ENCODE measurements around the gene ACACA.

Gene ACACA

GRCh38 chr17:37124821-37125173 lies 281.8 kb downstream of the ACACA start:
- no peaks in the 10 kb centered on the region for H3F3A ChIP-seq (ENCODE audit: control insufficient read depth, insufficient read depth)
- H4K20me1 ChIP-seq (ENCODE audit: control insufficient read depth, insufficient read depth, low read depth, low read length) = no peaks in the 10 kb centered on the region
- H3K4me1 ChIP-seq (ENCODE audit: control insufficient read depth, low read length) = no peaks in the 10 kb centered on the region
- H3K36me3 ChIP-seq (ENCODE audit: control insufficient read depth, low read length) = peaks cover 93% of the 10 kb centered on the region
- no peak overlapping the region for H3K27ac ChIP-seq (ENCODE audit: low read depth, low read length)
- no peak overlapping the region for H3K4me2 ChIP-seq (ENCODE audit: low read length)
- H3K9me2 ChIP-seq (replicated peaks; ENCODE audit: control insufficient read depth, low read length) = no peaks in the 10 kb centered on the region
- H3K27me3 ChIP-seq (ENCODE audit: control insufficient read depth, low read length) = no peaks in the 10 kb centered on the region
- H3K79me2 ChIP-seq (ENCODE audit: control insufficient read depth, low read length) = no peaks in the 10 kb centered on the region
- H3K4me3 ChIP-seq (ENCODE audit: low read length) = no peak overlapping the region
- no peaks in the 10 kb centered on the region for H3K9me3 ChIP-seq (ENCODE audit: control insufficient read depth, insufficient read depth, low read length)
- TF ChIP-seq EZH2phosphoT487 (IDR thresholded peaks at IDR 0.05; ENCODE audit: borderline replicate concordance, low read length) = no peak
- TF ChIP-seq, protein P1, sequence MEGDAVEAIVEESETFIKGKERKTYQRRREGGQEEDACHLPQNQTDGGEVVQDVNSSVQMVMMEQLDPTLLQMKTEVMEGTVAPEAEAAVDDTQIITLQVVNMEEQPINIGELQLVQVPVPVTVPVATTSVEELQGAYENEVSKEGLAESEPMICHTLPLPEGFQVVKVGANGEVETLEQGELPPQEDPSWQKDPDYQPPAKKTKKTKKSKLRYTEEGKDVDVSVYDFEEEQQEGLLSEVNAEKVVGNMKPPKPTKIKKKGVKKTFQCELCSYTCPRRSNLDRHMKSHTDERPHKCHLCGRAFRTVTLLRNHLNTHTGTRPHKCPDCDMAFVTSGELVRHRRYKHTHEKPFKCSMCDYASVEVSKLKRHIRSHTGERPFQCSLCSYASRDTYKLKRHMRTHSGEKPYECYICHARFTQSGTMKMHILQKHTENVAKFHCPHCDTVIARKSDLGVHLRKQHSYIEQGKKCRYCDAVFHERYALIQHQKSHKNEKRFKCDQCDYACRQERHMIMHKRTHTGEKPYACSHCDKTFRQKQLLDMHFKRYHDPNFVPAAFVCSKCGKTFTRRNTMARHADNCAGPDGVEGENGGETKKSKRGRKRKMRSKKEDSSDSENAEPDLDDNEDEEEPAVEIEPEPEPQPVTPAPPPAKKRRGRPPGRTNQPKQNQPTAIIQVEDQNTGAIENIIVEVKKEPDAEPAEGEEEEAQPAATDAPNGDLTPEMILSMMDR (IDR thresholded peaks at IDR 0.05; ENCODE audit: low read depth, low read length, poor library complexity, severe bottlenecking) = no peak

GRCh38 chr17:37123941-37124820 lies 282.5 kb downstream of the ACACA start:
- H3K4me1 ChIP-seq (ENCODE audit: control insufficient read depth, low read length) = no peaks in the 10 kb centered on the region
- H3K27me3 ChIP-seq (ENCODE audit: control insufficient read depth, low read length) = no peaks in the 10 kb centered on the region
- H3K27ac ChIP-seq (ENCODE audit: low read depth, low read length) = no peak overlapping the region
- no peaks in the 10 kb centered on the region for H4K20me1 ChIP-seq (ENCODE audit: control insufficient read depth, insufficient read depth, low read depth, low read length)
- no peak overlapping the region for H3K4me2 ChIP-seq (ENCODE audit: low read length)
- H3K9me3 ChIP-seq (ENCODE audit: control insufficient read depth, insufficient read depth, low read length) = no peaks in the 10 kb centered on the region
- no peak for TF ChIP-seq EZH2phosphoT487 (IDR thresholded peaks at IDR 0.05; ENCODE audit: borderline replicate concordance, low read length)
- TF ChIP-seq, protein P1 (IDR thresholded peaks at IDR 0.05; ENCODE audit: low read depth, low read length, poor library complexity, severe bottlenecking) = no peak
- no peaks in the 10 kb centered on the region for H3F3A ChIP-seq (ENCODE audit: control insufficient read depth, insufficient read depth)
- no peak overlapping the region for H3K4me3 ChIP-seq (ENCODE audit: low read length)
- no peaks in the 10 kb centered on the region for H3K79me2 ChIP-seq (ENCODE audit: control insufficient read depth, low read length)
- peaks cover 88% of the 10 kb centered on the region for H3K36me3 ChIP-seq (ENCODE audit: control insufficient read depth, low read length)
- H3K9me2 ChIP-seq (replicated peaks; ENCODE audit: control insufficient read depth, low read length) = no peaks in the 10 kb centered on the region

GRCh38 chr17:37123386-37123785 lies 283.2 kb downstream of the ACACA start:
- Histone ChIP-seq H3K9me3 (ENCODE audit: control insufficient read depth, insufficient read depth, low read length) (no peaks in the 10 kb centered on the region), H3K4me1 (ENCODE audit: control insufficient read depth, low read length) (no peaks in the 10 kb centered on the region), H3K9me2 (replicated peaks; ENCODE audit: control insufficient read depth, low read length) (no peaks in the 10 kb centered on the region), H3K79me2 (ENCODE audit: control insufficient read depth, low read length) (no peaks in the 10 kb centered on the region), H3F3A (ENCODE audit: control insufficient read depth, insufficient read depth) (no peaks in the 10 kb centered on the region), H3K27me3 (ENCODE audit: control insufficient read depth, low read length) (no peaks in the 10 kb centered on the region), H3K36me3 (ENCODE audit: control insufficient read depth, low read length) (peaks cover 87% of the 10 kb centered on the region), H3K4me2 (ENCODE audit: low read length) (no peak overlapping the region), H3K4me3 (ENCODE audit: low read length) (no peak overlapping the region), H3K27ac (ENCODE audit: low read depth, low read length) (no peak overlapping the region), H4K20me1 (ENCODE audit: control insufficient read depth, insufficient read depth, low read depth, low read length) (no peaks in the 10 kb centered on the region)
- TF ChIP-seq, protein P1 (IDR thresholded peaks at IDR 0.05; ENCODE audit: low read depth, low read length, poor library complexity, severe bottlenecking) = no peak
- no peak for TF ChIP-seq EZH2phosphoT487 (IDR thresholded peaks at IDR 0.05; ENCODE audit: borderline replicate concordance, low read length)

Measured in DOHH2 (cell line).